ENCODE measurements around the gene RABGAP1L.
"Not testable (repeated sequence)": the region's sequence is repeated elsewhere in the genome, so short reads cannot be mapped to it uniquely, and the experiment has no call there.

The RABGAP1L gene

GRCh38 chr1:174204697-174205308, 45.5 kb downstream of the RABGAP1L start:
- no peak for DNase-seq

GRCh38 chr1:174206148-174206836, 47.0 kb downstream of the RABGAP1L start:
- no peak for DNase-seq

- DNase-seq: no peak
Observed at GRCh38 chr1:174209347-174210187, 50.2 kb downstream of the RABGAP1L start.

GRCh38 chr1:174211486-174211885, 52.2 kb downstream of the RABGAP1L start:
- DNase-seq: no peak

- no peak for DNase-seq
Observed at GRCh38 chr1:174215766-174216165, 56.4 kb downstream of the RABGAP1L start.

- no peak for DNase-seq
Observed at GRCh38 chr1:174217248-174217647, 57.9 kb downstream of the RABGAP1L start.

GRCh38 chr1:174217787-174218574, 58.7 kb downstream of the RABGAP1L start:
- DNase-seq: no peak

- DNase-seq: no peak
Observed at GRCh38 chr1:174218983-174219382, 59.7 kb downstream of the RABGAP1L start.

GRCh38 chr1:174219606-174220370, 60.5 kb downstream of the RABGAP1L start:
- no peak for DNase-seq

- no peak for DNase-seq
Observed at GRCh38 chr1:174221681-174222080, 62.4 kb downstream of the RABGAP1L start.

GRCh38 chr1:174222166-174222949, 63.0 kb downstream of the RABGAP1L start:
- DNase-seq: no peak

- no peak for DNase-seq
Observed at GRCh38 chr1:174224641-174225040, 65.3 kb downstream of the RABGAP1L start.

- no peak for DNase-seq
Observed at GRCh38 chr1:174225499-174226204, 66.3 kb downstream of the RABGAP1L start.

- DNase-seq: no peak
Observed at GRCh38 chr1:174230399-174230798, 71.1 kb downstream of the RABGAP1L start.

- DNase-seq: no peak
Observed at GRCh38 chr1:174232761-174233160, 73.4 kb downstream of the RABGAP1L start.

GRCh38 chr1:174238845-174239501, 79.7 kb downstream of the RABGAP1L start:
- DNase-seq: not testable (repeated sequence)

- no peak for DNase-seq
Observed at GRCh38 chr1:174239541-174239940, 80.2 kb downstream of the RABGAP1L start.

- no peak for DNase-seq
Observed at GRCh38 chr1:174242856-174243255, 83.5 kb downstream of the RABGAP1L start.

GRCh38 chr1:174243451-174244000, 84.2 kb downstream of the RABGAP1L start:
- no peak for DNase-seq

- DNase-seq: no peak
Observed at GRCh38 chr1:174244017-174244416, 84.7 kb downstream of the RABGAP1L start.
